ENCODE results near the gene CHST8.
A peak's percentile ranks its signal among the peaks of the same experiment; 100 is the strongest.

The CHST8 gene

GRCh38 chr19:33797802-33798671, 176.3 kb downstream of the CHST8 start:
- H3K36me3 ChIP-seq (ENCODE audit: control insufficient read depth in 2 of 2, insufficient read depth in 2 of 2, low read length in 2 of 2): peaks cover 0 to 7% of the 10 kb centered on the region in 2 donors
- no peaks in the 10 kb centered on the region for H3K9me3 ChIP-seq (ENCODE audit: control insufficient read depth in 2 of 2, low read length in 2 of 2)
- peaks cover 0 to 9% of the 10 kb centered on the region in 2 donors for H3K4me1 ChIP-seq (ENCODE audit: control insufficient read depth in 2 of 2, insufficient read depth in 2 of 2, low read length in 2 of 2)
- H3K27me3 ChIP-seq (ENCODE audit: control insufficient read depth in 2 of 2, insufficient read depth in 2 of 2, low read length in 2 of 2): peaks cover 2 to 3% of the 10 kb centered on the region in 2 donors
- H3K27ac ChIP-seq (ENCODE audit: low read depth in 2 of 2, low read length in 2 of 2): peak overlapping the region; percentile 55 to 78
- H3K4me3 ChIP-seq (ENCODE audit: low read length in 2 of 2): peak overlapping the region; percentile 73 to 80
- peak overlapping the region in 1 of 2 donors; percentile 71 for H3K9ac ChIP-seq (ENCODE audit: low read depth in 1 of 2, low read length in 2 of 2)

- Histone ChIP-seq H3K9ac (ENCODE audit: low read depth in 1 of 2, low read length in 2 of 2) (no peak overlapping the region), H3K27ac (ENCODE audit: low read depth in 2 of 2, low read length in 2 of 2) (peak overlapping the region; percentile 55 to 66), H3K9me3 (ENCODE audit: control insufficient read depth in 2 of 2, low read length in 2 of 2) (no peaks in the 10 kb centered on the region), H3K36me3 (ENCODE audit: control insufficient read depth in 2 of 2, insufficient read depth in 2 of 2, low read length in 2 of 2) (peaks cover 0 to 7% of the 10 kb centered on the region in 2 donors), H3K27me3 (ENCODE audit: control insufficient read depth in 2 of 2, insufficient read depth in 2 of 2, low read length in 2 of 2) (peaks cover 0 to 2% of the 10 kb centered on the region in 2 donors), H3K4me1 (ENCODE audit: control insufficient read depth in 2 of 2, insufficient read depth in 2 of 2, low read length in 2 of 2) (peaks cover 2 to 11% of the 10 kb centered on the region in 2 donors), H3K4me3 (ENCODE audit: low read length in 2 of 2) (peak overlapping the region; percentile 53 to 80)
These were observed 176.9 kb downstream of the CHST8 start for GRCh38 chr19:33798681-33799111.

DNA sequence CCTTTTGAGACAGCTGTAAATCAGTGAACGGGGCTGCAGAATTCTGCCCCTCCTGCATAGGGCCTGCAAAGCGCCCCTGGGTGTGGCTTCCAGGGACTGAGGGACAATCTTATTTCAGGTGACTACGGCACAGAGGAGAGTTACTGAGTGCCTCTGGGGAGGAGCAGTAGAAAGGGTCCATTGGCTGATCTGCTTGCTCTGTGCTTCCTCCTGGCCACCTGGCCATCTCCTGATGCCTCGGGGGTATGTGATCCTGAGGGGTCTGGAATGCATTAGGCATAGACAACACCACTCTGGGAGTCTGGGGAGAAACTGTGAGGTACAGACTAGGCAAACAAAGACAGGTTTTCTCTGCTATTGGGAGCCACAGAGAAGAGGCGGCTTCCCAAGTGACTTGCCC, 177.7 kb downstream of the CHST8 start:
- peaks cover 0 to 2% of the 10 kb centered on the region in 2 donors for H3K27me3 ChIP-seq (ENCODE audit: control insufficient read depth in 2 of 2, insufficient read depth in 2 of 2, low read length in 2 of 2)
- H3K27ac ChIP-seq (ENCODE audit: low read depth in 2 of 2, low read length in 2 of 2): no peak overlapping the region
- peaks cover 0 to 7% of the 10 kb centered on the region in 2 donors for H3K36me3 ChIP-seq (ENCODE audit: control insufficient read depth in 2 of 2, insufficient read depth in 2 of 2, low read length in 2 of 2)
- H3K9me3 ChIP-seq (ENCODE audit: control insufficient read depth in 2 of 2, low read length in 2 of 2): no peaks in the 10 kb centered on the region
- H3K4me3 ChIP-seq (ENCODE audit: low read length in 2 of 2): peak overlapping the region in 1 of 2 donors; percentile 13
- H3K9ac ChIP-seq (ENCODE audit: low read depth in 1 of 2, low read length in 2 of 2): no peak overlapping the region
- peaks cover 9 to 13% of the 10 kb centered on the region in 2 donors for H3K4me1 ChIP-seq (ENCODE audit: control insufficient read depth in 2 of 2, insufficient read depth in 2 of 2, low read length in 2 of 2)

DNA sequence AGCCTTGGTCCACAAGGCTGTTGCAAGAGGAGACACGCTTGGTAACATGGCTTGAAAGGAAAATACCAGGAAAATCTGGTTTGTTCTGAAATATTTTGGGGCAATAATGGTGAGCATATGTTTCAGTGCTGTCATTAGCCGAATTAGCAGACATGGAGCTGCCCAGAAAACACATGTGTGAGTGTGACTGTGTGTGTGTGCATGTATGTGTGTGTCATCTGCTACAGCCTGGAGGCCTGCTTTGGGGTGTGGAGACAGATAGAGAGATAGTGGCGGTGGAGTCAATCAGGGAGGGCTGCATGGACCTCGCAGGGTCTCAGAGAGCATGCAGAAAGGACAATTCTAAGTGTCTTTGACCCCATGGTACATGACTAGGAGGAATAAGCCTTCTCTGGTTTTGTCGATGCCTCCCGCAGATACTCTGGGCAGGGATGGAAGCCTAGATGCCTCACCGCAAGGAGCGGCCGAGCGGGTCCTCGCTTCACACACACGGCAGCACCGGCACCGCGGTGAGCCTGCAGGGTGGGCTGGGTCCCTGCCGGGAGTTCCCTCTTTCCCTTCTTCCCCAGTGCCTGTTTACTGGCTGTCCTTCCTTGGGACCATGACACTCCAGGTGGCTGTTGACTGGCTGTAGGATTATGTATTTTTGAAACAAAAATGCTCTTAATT, 178.4 kb downstream of the CHST8 start:
- H3K36me3 ChIP-seq (ENCODE audit: control insufficient read depth in 2 of 2, insufficient read depth in 2 of 2, low read length in 2 of 2): peaks cover 0 to 7% of the 10 kb centered on the region in 2 donors
- peaks cover 0 to 2% of the 10 kb centered on the region in 2 donors for H3K27me3 ChIP-seq (ENCODE audit: control insufficient read depth in 2 of 2, insufficient read depth in 2 of 2, low read length in 2 of 2)
- no peak overlapping the region for H3K27ac ChIP-seq (ENCODE audit: low read depth in 2 of 2, low read length in 2 of 2)
- no peak overlapping the region for H3K4me3 ChIP-seq (ENCODE audit: low read length in 2 of 2)
- H3K4me1 ChIP-seq (ENCODE audit: control insufficient read depth in 2 of 2, insufficient read depth in 2 of 2, low read length in 2 of 2): peaks cover 13 to 15% of the 10 kb centered on the region in 2 donors
- no peak overlapping the region for H3K9ac ChIP-seq (ENCODE audit: low read depth in 1 of 2, low read length in 2 of 2)
- H3K9me3 ChIP-seq (ENCODE audit: control insufficient read depth in 2 of 2, low read length in 2 of 2): no peaks in the 10 kb centered on the region

DNA sequence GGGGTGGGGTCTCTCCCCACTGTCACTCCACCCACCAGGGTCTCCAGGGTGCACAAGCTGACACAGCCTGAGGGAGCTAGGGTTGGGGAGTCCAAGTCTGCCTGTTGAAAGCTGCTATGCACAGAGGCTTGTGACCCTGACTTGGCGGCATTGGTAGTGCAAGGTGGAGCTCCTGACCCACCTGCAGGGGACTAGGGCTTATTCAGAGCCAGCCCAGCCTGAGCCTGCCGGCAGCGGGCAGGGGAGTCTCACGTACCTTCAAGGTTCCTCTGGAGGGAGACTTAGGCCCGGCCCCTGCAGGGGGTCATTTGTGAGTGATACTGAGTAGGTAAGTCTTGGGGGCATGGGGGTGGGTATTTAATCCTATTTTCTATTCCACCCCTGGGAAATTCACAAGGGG, 179.7 kb downstream of the CHST8 start:
- Histone ChIP-seq H3K9me3 (ENCODE audit: control insufficient read depth in 2 of 2, low read length in 2 of 2) (no peaks in the 10 kb centered on the region), H3K36me3 (ENCODE audit: control insufficient read depth in 2 of 2, insufficient read depth in 2 of 2, low read length in 2 of 2) (peaks cover 0 to 7% of the 10 kb centered on the region in 2 donors), H3K4me3 (ENCODE audit: low read length in 2 of 2) (no peak overlapping the region), H3K27me3 (ENCODE audit: control insufficient read depth in 2 of 2, insufficient read depth in 2 of 2, low read length in 2 of 2) (peaks cover 0 to 2% of the 10 kb centered on the region in 2 donors), H3K9ac (ENCODE audit: low read depth in 1 of 2, low read length in 2 of 2) (no peak overlapping the region), H3K4me1 (ENCODE audit: control insufficient read depth in 2 of 2, insufficient read depth in 2 of 2, low read length in 2 of 2) (peaks cover 23 to 28% of the 10 kb centered on the region in 2 donors), H3K27ac (ENCODE audit: low read depth in 2 of 2, low read length in 2 of 2) (no peak overlapping the region)

DNA sequence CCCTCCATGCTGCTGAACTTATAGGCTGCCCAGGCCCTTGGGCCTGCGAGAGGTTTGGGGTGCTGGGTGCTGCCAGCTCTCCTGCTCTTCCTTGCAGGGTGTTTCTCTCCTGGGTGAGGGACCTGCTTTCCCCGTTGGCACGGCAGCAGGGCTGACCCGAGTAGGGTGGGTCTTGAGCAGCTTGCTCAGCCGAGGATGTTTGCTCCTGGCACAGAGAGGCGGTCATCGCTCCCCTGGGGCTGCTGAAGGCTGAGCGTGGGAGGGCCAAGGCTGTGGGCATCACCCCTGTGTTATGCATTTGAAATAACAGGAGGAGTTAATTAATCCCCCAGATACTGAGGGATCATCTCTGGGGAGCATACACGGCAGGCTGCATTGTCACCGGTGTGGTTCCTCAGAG, 180.2 kb downstream of the CHST8 start:
- Histone ChIP-seq H3K27me3 (ENCODE audit: control insufficient read depth in 2 of 2, insufficient read depth in 2 of 2, low read length in 2 of 2) (peaks cover 0 to 2% of the 10 kb centered on the region in 2 donors), H3K36me3 (ENCODE audit: control insufficient read depth in 2 of 2, insufficient read depth in 2 of 2, low read length in 2 of 2) (peaks cover 0 to 7% of the 10 kb centered on the region in 2 donors), H3K27ac (ENCODE audit: low read depth in 2 of 2, low read length in 2 of 2) (no peak overlapping the region), H3K9me3 (ENCODE audit: control insufficient read depth in 2 of 2, low read length in 2 of 2) (no peaks in the 10 kb centered on the region), H3K4me3 (ENCODE audit: low read length in 2 of 2) (no peak overlapping the region), H3K4me1 (ENCODE audit: control insufficient read depth in 2 of 2, insufficient read depth in 2 of 2, low read length in 2 of 2) (peaks cover 27 to 33% of the 10 kb centered on the region in 2 donors), H3K9ac (ENCODE audit: low read depth in 1 of 2, low read length in 2 of 2) (no peak overlapping the region)

- no peak overlapping the region for H3K27ac ChIP-seq (ENCODE audit: low read depth in 2 of 2, low read length in 2 of 2)
- H3K9me3 ChIP-seq (ENCODE audit: control insufficient read depth in 2 of 2, low read length in 2 of 2): no peaks in the 10 kb centered on the region
- H3K27me3 ChIP-seq (ENCODE audit: control insufficient read depth in 2 of 2, insufficient read depth in 2 of 2, low read length in 2 of 2): peaks cover 0 to 2% of the 10 kb centered on the region in 2 donors
- no peak overlapping the region for H3K9ac ChIP-seq (ENCODE audit: low read depth in 1 of 2, low read length in 2 of 2)
- peaks cover 27 to 33% of the 10 kb centered on the region in 2 donors for H3K4me1 ChIP-seq (ENCODE audit: control insufficient read depth in 2 of 2, insufficient read depth in 2 of 2, low read length in 2 of 2)
- peaks cover 0 to 7% of the 10 kb centered on the region in 2 donors for H3K36me3 ChIP-seq (ENCODE audit: control insufficient read depth in 2 of 2, insufficient read depth in 2 of 2, low read length in 2 of 2)
- H3K4me3 ChIP-seq (ENCODE audit: low read length in 2 of 2): no peak overlapping the region
These were observed 181.0 kb downstream of the CHST8 start for GRCh38 chr19:33802801-33803200.

GRCh38 chr19:33803383-33803782, 181.6 kb downstream of the CHST8 start:
- Histone ChIP-seq H3K9ac (ENCODE audit: low read depth in 1 of 2, low read length in 2 of 2) (peak overlapping the region in 1 of 2 donors; percentile 44), H3K27me3 (ENCODE audit: control insufficient read depth in 2 of 2, insufficient read depth in 2 of 2, low read length in 2 of 2) (peaks cover 0 to 2% of the 10 kb centered on the region in 2 donors), H3K9me3 (ENCODE audit: control insufficient read depth in 2 of 2, low read length in 2 of 2) (no peaks in the 10 kb centered on the region), H3K27ac (ENCODE audit: low read depth in 2 of 2, low read length in 2 of 2) (peak overlapping the region in 1 of 2 donors; percentile 4), H3K4me1 (ENCODE audit: control insufficient read depth in 2 of 2, insufficient read depth in 2 of 2, low read length in 2 of 2) (peaks cover 27 to 33% of the 10 kb centered on the region in 2 donors), H3K36me3 (ENCODE audit: control insufficient read depth in 2 of 2, insufficient read depth in 2 of 2, low read length in 2 of 2) (peaks cover 0 to 11% of the 10 kb centered on the region in 2 donors), H3K4me3 (ENCODE audit: low read length in 2 of 2) (no peak overlapping the region)

DNA sequence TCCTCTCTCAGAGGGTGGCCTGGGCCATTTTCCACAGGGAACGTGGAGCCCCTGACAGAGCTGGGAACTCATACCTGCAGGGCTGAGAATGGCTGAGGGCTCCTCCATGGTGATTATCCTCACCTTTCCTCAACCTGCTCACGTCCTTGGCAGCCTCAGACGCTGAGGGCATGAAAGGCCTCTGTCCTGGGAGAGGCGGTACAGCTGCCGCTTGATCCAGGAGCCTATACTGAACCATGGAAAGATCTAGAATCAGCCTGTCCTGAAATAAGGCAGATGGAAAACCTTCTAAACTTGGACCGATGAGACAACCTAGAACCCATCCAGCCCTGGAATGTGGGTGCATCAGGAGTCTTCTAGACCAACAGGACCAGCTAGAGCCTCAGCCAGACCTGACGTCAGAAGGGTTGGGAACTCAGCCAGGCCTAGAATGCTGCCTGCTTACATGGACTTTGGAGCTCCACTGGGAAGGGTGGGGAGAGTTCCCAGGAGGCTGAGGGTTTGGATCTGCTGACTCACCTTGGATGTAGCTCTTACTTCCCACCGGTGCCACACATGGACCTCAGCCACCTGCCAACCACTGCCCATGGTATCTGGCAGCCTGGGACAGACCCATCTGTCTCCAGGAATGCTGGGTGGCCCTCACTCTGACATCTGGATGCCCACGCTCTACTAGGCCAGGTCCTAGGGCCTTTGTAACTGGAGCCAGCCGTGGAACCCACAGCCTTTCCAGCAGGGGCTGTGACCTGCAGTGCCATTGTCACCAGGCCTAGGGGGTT, 182.5 kb downstream of the CHST8 start:
- Histone ChIP-seq H3K4me1 (ENCODE audit: control insufficient read depth in 2 of 2, insufficient read depth in 2 of 2, low read length in 2 of 2) (peaks cover 27 to 33% of the 10 kb centered on the region in 2 donors), H3K36me3 (ENCODE audit: control insufficient read depth in 2 of 2, insufficient read depth in 2 of 2, low read length in 2 of 2) (peaks cover 0 to 13% of the 10 kb centered on the region in 2 donors)

More for the DNA sequence above, 182.5 kb downstream of the CHST8 start:
- peak overlapping the region; percentile 77 to 86 for H3K27ac ChIP-seq (ENCODE audit: low read depth in 2 of 2, low read length in 2 of 2)
- no peak overlapping the region for H3K4me3 ChIP-seq (ENCODE audit: low read length in 2 of 2)
- H3K9me3 ChIP-seq (ENCODE audit: control insufficient read depth in 2 of 2, low read length in 2 of 2): no peaks in the 10 kb centered on the region
- H3K9ac ChIP-seq (ENCODE audit: low read depth in 1 of 2, low read length in 2 of 2): peak overlapping the region in 1 of 2 donors; percentile 44
- peaks cover 0 to 2% of the 10 kb centered on the region in 2 donors for H3K27me3 ChIP-seq (ENCODE audit: control insufficient read depth in 2 of 2, insufficient read depth in 2 of 2, low read length in 2 of 2)
